PFSK-1 (cell line): ENCODE data around the gene SLC48A1.

Experiments used
- FOXP2 ChIP-seq: optimal IDR thresholded peaks from 2 replicates; pipeline ENCODE3; 2011; ENCODE audit warnings: borderline replicate concordance, control low read depth, inconsistent platforms; ENCODE audit not compliant: insufficient read depth; ENCODE audit errors: extremely low read length, extremely low read depth
- POLR2AphosphoS5 ChIP-seq: IDR thresholded peaks from 2 replicates; pipeline ENCODE4 v1.6.1; 2012; ENCODE audit warnings: low read depth, mild to moderate bottlenecking, control low read depth, low read length, moderate library complexity
- REST ChIP-seq, 2 experiments: IDR thresholded peaks; 2 replicates each; pipeline versions ENCODE4 v1.6.1 to v1.8.0; 2011 to 2012; ENCODE audit warnings: low read depth in 2 of 2, low read length in 2 of 2, control low read depth in 1 of 2, inconsistent platforms in 1 of 2, mild to moderate bottlenecking in 1 of 2, moderate library complexity in 1 of 2; ENCODE audit not compliant: insufficient read depth in 1 of 2
- SIN3A ChIP-seq: IDR thresholded peaks from 2 replicates; pipeline ENCODE4 v1.6.1; 2012; ENCODE audit warnings: mild to moderate bottlenecking, low read length, moderate library complexity, borderline replicate concordance; ENCODE audit not compliant: insufficient read depth
- TAF1 ChIP-seq: IDR thresholded peaks from 2 replicates; pipeline ENCODE4 v1.6.1; 2012; ENCODE audit warnings: low read length, control low read depth, borderline replicate concordance; ENCODE audit not compliant: insufficient read depth

SLC48A1 gene

GRCh38 chr12:47823422-47824086 lies 50.5 kb downstream of the SLC48A1 start:
- TF ChIP-seq TAF1 (no peak), REST (IDR thresholded peaks at IDR 0.05; ENCODE audit: insufficient read depth in 1 of 2, low read depth in 2 of 2, low read length in 2 of 2) (no peak), SIN3A (no peak), FOXP2 (no peak), POLR2AphosphoS5 (no peak)

- TF ChIP-seq REST (IDR thresholded peaks at IDR 0.05; ENCODE audit: insufficient read depth in 1 of 2, low read depth in 2 of 2, low read length in 2 of 2), result no peak
- no peak for TF ChIP-seq SIN3A
- TF ChIP-seq FOXP2, result no peak
- no peak for TF ChIP-seq POLR2AphosphoS5
- no peak for TF ChIP-seq TAF1
Observed at GRCh38 chr12:47824198-47824597, 51.2 kb downstream of the SLC48A1 start.

GRCh38 chr12:47824635-47825034 lies 51.6 kb downstream of the SLC48A1 start:
- TF ChIP-seq FOXP2 (no peak), SIN3A (no peak), POLR2AphosphoS5 (no peak), REST (IDR thresholded peaks at IDR 0.05; ENCODE audit: insufficient read depth in 1 of 2, low read depth in 2 of 2, low read length in 2 of 2) (no peak), TAF1 (no peak)

- no peak for TF ChIP-seq POLR2AphosphoS5
- no peak for TF ChIP-seq FOXP2
- TF ChIP-seq REST (IDR thresholded peaks at IDR 0.05; ENCODE audit: insufficient read depth in 1 of 2, low read depth in 2 of 2, low read length in 2 of 2), result no peak
- TF ChIP-seq SIN3A, result no peak
- no peak for TF ChIP-seq TAF1
Observed at GRCh38 chr12:47825173-47825639, 52.2 kb downstream of the SLC48A1 start.
